ENCODE measurements around the gene TRABD2B.

Gene TRABD2B

DNA sequence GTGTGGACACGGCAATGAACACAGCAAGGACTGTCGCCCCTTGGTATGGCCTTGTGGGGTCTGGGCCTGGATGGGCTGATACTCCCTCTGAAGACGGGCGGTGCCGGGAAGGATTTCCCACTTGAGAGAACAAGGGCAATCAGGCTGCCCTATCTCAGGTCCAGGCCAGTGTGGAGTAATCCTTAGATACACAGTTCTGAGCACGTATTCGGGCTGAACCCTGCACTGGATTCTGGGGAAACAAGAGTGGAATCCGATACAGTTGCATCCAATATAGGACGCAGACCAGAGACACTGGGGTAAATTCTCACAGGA, 177.7 kb downstream of the TRABD2B start:
- DNase-seq: no peak

DNA sequence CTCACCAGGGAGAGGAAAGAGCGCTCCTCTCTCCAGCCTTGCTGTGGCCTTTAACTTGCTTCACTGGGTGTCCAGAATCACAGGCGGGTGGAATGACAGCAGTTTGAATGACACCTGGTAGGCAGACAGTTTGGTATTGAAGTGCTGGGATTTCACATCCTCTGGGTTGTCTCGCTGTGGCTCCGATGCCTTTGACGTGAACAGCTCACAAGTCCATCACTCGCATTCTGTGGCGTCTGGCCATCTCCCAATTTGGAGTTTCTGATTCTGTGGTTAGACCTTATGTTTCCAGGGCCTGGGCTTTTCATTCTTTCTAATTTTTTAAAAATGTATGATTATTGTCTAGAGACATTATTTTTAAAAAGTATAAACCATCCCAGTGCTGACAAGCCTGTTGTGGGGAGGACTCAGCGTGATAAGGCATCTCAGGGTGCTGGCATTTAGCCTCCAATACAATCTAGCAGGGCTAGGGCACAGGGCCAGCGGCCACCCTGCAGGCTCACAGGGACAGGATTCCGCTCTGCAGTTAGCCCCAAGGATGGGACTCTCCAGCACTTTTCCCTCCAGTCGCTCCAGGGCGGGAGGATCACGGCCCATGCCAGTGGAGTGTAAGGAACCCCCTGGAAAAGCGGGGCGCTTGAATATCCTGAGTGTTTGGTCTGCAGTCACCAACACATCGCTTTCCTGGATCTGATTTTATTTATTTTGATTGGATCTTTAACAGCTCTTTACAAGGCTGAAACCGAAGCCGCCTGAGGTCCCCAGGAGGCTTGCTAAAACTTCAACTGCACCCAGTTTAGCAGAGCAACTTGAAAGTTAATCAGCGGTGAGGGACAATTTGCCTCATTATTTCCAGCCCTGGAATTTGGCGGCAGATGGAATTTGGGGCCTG, 178.3 kb downstream of the TRABD2B start:
- no peak for DNase-seq

DNA sequence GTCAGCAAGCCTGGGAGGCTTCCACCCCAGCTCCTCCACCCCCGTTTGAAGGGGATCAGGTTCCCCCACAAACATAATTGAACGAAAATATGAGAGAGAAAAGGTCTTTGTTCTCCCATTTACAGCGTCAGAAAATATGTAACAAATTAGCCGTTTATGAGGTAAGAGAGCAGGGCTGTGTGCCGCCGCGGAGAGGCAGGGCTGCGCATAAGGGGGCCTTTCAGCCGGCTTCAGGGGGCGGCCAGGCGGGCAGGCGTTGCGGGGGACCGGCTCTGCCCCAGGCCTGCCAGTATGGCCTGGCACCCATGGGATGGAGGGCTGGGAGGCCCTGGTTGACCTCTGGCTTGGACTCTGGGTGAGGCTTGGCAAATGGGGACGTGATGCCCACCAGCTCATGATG, 179.3 kb downstream of the TRABD2B start:
- no peak for DNase-seq

DNA sequence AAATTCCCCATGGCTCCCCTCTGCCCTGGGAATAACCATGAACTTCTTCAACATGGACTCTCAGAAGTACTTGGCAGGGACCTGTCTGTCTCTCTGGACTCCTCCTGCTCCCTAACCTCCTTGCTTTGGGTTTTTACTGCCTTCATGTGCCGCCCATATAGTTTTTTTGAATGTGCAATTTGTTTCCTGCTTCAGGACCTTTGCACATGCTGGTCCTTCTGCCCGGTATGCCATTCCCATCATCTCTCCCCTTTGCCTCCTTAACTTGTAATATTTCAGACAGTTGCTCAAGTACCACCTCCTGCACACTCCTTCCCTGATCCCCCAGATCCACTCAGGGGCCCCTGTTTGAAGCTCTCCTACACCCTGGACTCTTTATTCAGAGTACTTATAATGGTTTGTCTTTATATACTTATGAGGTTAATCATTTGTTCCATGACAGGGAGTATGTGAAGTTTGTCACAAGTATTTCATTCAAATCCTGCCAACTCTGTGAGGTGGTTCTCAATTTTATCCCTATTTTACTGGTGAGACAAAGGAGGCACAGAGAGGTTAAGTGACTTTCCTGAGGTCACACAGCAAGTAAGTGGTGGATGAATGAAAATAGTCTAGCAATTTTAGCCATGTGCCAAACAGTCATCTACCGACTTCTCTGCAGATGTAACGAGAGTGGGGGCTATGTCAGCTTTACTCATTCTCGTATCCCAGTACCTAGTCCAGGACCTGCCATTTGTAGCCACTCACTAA, 180.7 kb downstream of the TRABD2B start:
- no peak for DNase-seq

DNA sequence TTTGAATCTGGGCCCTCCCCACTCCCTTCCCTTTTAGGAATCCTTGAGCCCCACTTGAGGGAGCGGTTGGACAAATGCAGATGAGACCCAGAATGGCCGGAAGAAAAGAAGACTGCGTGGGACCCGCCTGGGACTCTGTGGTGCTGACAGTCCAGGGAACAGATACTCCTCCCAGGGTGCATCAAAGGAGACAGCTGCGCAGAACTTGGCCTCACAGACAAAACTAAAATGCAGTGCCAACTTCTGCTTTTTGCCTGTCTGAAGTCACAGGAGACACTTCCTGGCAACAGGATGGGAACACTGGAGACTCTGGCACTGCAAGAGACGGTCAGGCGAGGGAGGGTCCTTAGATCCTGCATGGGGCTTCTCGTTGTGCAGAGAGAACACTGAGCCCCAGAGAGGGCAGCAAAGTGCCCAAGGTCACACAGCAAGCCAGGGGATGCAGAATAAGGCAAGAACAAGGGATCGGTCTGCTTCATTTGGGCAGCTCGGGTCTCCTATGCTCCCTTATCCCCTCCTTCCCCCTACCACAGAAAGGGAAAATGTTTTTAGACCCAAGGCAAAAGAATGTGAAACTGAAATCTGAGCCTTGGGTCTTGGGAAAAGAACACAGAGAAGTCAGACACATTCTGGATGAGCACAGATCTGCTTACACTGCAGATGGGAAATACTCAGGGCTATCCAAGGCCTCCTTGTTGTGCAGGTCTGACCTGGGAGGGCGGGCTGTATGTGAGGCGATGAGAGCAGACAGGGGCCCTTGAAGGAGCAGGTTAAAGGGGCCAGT, 182.4 kb downstream of the TRABD2B start:
- DNase-seq: no peak

DNA sequence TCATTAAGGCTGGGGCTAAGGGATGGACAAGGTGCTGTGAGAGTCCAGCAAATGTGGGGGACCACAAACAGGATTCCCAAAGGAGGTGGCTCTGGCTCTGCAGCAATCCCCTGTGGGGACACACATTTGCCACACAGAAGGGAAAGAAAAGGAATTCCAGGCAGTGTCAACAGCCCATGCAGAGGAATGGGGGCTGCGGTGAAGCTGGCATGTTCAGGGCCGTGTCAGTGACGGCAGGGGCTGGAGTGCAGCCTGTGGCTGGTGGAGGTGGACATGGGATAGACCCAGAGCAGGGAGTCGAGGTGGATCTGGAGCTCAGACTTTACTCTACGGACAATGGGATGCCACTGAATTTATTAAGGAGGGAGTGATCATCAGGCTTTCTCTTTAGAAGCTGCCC, 183.2 kb downstream of the TRABD2B start:
- no peak for DNase-seq

DNA sequence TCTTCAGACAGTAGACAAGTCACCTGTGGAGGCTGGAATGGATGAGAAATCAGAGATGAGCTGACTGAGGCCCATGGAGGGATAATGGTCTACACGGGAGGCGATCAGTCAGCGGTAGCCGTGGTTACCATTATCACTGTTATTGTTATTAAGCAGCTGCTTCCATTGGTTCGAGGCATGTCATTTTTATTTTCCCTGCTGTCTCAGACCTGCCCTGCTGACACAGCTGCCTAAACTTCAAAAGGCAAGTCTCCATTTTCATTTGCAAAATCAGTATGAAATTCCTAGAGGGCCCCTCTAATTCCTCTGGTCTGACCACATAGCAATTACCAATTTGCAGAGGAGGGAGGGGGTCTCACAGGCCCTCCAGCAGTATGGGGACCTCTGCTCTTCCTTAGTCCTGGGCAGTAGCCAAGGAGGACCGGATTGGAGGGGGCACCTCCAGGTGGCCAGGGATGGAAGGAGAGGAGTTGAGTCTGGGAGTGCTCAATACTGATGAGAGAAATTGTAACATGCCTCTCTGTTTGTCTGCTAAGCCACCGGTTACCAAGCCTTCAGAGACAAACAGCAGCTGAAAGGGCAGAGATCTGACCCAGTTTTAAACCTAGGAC, 184.2 kb downstream of the TRABD2B start:
- no peak for DNase-seq

DNA sequence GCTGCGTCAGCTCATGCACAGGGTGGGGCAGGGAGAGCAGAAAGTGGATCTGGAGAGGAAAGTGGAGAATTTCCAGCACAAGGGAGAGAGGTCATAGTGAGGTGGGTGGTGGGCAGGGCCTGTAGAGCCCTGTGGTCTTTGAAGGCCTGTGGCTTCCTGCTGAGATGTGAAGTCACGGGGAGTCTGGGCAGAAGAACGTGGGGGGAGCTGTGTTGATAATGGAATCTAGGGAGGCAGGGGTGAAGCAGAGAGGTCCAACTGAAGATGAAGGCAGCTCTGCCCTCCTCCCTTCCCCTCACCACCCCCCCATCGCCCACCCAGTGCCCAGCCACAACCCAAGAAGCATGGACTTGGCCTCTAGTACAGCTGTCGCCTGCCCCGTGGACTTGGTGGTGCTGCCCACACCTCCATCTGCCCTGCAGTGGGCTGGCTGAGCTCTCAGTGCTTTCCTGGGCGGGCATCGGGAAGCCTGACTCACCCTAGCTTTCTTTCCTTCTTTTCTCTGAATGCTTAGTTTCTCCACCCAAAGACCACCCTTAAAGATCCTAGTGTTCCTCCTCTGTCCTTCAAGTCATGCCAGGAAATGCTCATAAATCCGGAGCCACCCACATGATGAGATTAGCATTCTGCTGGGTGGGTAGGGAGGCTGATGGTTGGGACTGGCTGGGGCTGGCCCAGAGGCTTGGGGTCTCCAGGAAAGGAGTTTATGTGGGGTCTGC, 186.1 kb downstream of the TRABD2B start:
- DNase-seq: no peak

DNA sequence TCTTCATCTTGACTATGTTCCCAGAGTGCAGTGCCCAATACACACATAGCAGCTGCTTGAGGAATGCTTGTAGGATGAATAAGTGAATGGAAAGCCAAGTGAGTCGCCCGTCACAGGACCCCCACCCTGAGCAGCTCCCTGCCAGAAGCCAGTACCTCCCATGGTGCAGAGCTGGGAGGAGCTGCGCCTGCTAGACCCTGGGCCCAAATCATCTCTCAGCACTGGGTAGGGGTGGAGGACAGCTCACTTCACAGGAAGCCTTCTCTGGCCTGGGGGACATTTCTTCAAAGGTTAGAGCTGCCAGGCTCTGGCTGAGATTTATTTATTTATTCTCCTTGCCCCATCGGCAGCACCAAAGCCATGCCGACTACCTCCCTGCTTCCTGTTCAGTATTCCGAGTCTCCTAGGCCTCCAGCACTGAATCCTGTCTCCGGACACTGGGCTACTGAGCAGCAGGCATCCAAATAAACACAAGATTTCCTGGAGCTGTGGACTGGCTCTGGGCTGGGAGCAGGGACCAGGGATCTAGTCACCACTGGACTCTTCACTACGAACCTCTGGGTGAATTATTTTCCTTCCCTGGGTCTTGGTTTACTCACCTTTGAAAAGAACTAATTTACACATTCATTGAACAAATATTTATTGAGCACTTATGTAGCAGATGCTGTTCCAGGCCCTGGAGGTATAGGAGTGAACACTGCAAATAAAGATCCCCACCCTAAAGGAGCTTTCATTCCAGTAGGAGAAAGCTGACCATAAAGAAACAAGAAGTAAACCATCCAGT, 187.7 kb downstream of the TRABD2B start:
- DNase-seq: no peak

DNA sequence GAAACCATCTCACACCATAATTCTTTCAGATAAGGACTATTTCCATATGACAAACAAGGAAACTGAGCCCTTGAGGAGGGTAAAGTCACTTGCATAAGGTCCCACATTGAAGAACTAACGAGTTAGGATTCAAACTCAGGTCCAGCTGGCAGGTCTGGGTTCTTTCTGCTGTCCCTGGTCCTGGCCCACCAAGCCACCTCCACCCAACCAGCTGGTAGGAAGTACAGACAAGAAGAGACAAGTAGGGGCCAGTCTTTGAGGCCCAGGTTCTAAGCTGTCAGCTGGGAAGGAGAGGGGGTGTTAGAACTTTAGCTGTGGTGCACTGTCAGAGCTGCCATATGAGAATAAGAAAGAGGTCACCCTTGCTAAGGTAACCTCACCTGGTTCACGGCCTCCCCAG, 188.6 kb downstream of the TRABD2B start:
- DNase-seq: no peak

DNA sequence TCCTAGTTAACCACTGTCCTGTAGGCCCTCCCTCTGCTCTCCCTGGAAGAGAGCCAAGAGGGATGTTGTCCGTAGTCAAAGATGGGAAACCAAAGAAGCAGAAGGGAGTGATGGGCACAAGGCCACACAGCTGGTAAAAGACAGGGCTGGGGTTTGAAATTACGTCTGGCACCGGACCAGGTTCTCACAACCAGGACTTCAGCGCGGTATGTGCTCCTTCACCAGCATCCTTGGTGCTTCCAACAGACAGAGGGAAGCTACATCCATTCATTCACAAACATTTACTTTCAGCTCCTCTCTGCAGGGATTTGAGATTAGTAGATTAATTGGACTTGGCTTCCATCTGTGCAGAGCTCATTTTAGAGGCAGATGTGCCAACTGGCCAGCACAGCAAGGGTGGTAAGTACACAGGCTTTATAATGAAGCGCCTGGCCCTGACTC, 191.2 kb downstream of the TRABD2B start:
- no peak for DNase-seq

DNA sequence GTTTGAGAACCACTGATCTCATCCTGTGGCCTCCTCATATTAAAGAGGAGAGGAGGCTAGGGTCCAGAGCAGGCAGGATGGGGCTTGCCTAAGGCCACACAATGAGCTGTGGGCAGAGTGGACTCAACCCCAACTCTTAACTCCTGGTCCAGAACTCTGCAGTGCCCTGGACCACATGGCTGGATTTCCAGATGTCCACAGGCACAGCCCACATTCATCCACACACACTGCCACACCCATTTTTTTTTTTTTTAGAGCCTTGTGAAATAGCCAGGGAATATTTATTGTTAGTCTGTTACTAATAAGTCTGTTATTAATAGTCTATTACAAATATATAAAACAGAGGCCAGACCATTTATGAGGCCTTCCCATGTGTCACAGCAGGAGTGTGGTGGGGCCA, 192.2 kb downstream of the TRABD2B start:
- DNase-seq: no peak

DNA sequence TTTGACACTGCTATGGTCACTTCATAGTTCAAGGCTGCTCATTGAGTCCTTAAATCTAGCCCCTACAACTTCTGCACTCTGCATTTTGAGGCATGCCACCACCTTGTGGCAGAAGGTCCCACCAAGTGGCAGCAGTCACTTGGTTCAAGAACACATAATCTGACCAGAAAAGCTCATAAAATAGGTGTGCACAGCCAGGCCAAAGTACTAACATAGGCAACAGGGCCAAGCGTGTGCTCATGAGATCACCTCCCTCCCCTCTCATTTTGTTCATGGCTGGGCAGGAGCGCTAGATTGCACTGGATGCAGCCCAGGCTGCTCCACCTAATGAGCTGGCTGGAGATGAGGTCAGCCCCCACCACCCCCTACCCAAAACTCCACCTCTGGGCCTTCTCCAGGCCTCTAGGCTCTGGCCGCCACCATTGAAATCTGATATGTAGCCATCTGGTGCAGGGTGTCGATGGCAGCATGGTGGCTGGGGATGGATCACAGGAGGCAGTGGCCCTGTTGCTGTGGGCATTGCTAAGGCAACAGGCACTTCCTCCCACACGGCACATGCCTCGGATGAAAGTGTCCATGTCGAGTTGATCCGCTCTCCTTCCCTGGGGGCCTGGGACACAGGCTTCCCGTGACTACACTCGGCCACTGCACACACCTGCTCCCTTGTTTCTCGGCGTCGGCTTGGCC, 193.2 kb downstream of the TRABD2B start:
- DNase-seq: no peak

DNA sequence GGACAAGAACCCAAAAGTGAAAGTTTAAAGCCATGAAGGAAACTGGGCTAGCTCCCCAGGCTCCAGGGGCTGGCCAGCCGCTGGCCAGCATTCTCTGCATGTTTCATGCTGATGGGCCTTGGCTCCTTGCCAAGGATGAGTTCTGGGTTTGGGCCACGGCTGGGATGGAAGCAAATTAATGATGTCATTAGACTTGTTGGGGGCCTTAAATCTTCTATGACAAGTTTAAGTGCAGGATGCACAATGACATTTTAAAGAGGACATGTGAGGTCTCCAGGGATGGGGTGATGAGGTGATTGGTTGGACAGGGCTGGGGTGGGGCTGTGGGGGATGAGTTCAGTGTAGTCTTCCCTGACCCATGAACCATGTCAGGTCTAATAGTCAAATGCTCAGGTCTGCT, 199.6 kb downstream of the TRABD2B start:
- DNase-seq: no peak

DNA sequence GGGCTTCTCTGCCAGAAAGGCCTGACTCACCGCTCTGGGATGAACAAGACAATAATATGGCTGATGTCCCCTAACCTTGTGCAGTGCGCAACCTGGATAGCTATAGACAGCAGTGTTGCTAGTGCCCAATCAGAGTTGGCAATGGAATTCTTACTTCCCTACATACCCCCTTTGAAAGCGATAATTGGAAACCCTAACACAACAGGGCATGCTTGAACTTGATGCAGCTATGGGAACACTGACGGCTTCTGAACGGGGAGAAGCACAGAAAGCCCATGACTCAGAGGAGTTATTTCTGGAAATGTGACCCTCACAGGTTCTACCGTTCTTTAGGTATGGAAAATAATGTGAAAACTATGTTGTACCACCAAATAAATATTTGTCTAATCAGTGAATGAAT, 200.6 kb downstream of the TRABD2B start:
- no peak for DNase-seq

DNA sequence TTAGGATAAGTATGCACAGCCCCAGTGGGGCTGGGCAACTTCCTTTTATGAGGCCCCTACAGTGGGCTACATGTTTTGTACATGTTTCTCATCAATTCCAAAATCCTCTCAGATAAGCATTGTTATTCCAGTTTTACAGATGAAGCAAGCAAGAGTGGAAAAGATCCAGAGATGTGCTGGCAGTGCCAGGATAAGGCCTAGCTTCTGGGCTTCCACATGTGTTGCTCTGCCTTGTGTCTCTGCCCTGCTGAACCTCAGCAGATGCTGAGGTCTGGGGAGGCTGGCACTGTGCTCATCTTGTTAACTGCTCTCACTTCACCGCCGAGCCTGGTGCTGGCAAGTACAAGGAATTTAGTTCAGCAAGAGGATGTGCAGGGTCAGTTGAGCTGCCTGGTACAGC, 202.1 kb downstream of the TRABD2B start:
- DNase-seq: no peak

DNA sequence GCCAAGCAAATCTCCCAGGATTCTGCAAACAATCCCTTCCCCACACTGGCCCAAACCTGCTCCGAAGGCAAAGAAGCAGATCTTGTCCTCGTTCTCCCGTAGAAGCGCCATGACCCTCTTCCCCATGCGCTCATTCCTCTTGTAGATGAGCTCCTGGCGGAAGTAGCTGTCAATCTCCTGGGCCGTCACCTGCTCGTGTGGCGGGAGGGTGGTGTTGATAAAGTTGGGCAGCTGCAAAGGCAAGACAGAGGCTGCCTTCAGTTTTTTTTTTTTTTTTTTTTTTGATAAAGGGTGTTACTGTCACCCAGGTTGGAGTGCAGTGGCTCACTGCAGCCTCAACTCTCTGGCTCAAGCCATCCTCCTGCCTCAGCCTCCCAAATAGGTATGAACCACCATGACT, 202.7 kb downstream of the TRABD2B start:
- no peak for DNase-seq

DNA sequence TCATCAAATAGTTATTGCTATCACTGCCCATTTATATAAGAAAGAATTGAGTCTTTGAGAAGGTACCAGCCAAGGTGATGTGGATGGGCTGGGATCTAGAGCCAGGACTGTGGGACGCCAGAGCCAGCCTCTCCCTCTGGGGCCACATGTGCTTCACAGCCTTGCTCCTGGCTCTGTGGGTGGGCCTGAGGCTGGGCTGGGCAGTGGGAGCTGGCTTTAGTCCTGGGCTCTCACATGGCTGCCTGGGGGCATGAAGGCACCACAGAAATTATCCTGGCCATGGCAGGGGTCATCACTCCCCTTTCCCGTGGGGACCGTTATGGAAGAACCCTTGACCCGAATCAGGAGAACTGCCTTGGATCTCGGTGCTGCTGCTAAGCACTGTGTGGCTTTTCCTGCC, 203.1 kb downstream of the TRABD2B start:
- DNase-seq: no peak

DNA sequence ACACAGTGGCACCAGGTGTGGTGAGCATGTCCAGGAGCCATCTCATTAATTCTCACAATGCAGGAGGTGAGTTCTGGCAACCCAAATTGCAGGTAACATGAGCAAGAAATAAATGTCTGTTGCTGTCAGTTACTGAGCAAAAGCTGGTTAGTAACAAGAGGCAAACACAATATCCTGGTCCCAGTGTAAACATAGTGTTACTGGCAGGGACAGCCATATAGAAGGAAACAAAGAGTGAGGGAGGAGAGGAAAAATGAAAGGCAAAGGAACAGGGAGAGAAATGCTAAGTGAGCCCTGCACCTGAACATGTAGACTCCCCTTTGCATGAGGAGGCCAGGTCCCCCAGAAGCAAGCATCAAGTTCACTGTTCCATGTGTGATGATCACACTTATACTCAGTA, 203.6 kb downstream of the TRABD2B start:
- DNase-seq: no peak

DNA sequence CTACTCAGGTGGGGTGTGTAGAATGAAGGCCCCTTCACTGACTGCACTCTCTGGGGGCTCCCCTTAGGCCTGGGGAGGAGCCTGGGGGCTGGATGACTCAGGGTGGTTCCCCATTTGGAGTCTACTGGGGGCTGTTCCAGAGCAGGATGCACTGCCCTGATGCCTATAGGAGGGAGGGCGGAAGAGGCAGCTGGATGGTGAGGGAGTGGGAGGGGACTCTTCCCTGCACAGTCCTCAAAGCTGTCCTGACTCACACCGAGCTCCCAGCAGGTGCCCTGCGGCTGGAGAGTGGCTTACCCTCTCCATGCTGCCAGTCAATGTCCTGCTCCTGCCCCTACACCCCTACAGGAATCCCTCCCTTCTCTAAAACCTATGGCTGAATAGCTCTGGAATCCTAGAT, 204.4 kb downstream of the TRABD2B start:
- no peak for DNase-seq
